GM19238 (cell line): ENCODE results near the gene TSPEAR.
"Not testable (repeated sequence)": the region's sequence is repeated elsewhere in the genome, so short reads cannot be mapped to it uniquely, and the experiment has no call there.

Experiments used
- DNase-seq: peaks from one replicate; pipeline ENCODE4 v3.0.0; 2011; ENCODE audit warnings: low spot score; ENCODE audit not compliant: insufficient read length

Gene TSPEAR

GRCh38 chr21:44573630-44574456, 137.5 kb downstream of the TSPEAR start, which contains the start of gene KRTAP10-4:
TSS of gene KRTAP10-4 (plus strand) at chr21:44573729. CDS start at chr21:44573759, 30 bp downstream.
- not testable (repeated sequence) for DNase-seq

GRCh38 chr21:44572959-44573583, 138.3 kb downstream of the TSPEAR start:
- no peak for DNase-seq

GRCh38 chr21:44571844-44572782, 139.3 kb downstream of the TSPEAR start:
- no peak for DNase-seq

- DNase-seq: no peak
These were observed 140.1 kb downstream of the TSPEAR start for GRCh38 chr21:44571296-44571695.

- DNase-seq: no peak
These were observed 141.4 kb downstream of the TSPEAR start for GRCh38 chr21:44569861-44570517.

GRCh38 chr21:44568667-44569556, 142.5 kb downstream of the TSPEAR start:
- DNase-seq: no peak

DNA sequence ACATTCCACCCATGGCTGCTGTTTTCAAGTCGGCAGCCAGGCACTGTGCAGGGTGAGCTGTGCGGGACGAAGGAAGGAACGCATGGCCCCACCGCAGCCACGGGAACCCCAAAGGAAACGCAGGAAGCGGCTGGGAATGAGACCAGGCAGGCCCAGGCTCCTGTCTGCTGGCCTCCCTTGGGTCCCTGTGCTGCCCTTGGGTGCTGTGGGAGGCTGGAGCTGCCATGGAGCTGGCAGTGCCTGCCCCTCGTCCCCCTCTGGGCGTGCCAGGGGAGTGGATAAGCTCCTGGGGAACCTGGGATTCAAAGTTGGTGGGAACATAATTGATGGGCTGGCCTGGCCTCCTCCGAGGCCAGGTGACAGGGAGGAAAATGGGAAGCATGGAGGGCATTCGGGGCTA, 143.1 kb downstream of the TSPEAR start:
- no peak for DNase-seq

GRCh38 chr21:44567481-44568171, 143.7 kb downstream of the TSPEAR start:
- DNase-seq: no peak

DNA sequence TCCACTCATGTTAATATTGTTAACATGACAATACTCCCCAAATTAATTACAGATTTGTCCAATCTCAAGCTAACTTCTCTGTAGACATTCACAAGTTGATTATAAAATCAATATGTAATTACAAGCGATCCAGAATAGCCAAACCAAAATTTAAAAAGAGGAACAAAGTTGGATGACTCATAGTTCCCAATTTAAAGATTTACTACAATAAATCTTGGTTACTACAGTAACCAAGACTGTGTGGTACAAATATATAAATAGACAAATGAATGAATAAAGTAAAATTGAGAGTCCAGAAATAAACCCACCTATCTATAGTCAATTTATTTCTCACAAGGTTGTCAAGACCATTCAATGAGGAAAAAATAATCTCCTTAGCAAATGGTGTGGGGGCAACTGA, 145.0 kb downstream of the TSPEAR start:
- no peak for DNase-seq

DNA sequence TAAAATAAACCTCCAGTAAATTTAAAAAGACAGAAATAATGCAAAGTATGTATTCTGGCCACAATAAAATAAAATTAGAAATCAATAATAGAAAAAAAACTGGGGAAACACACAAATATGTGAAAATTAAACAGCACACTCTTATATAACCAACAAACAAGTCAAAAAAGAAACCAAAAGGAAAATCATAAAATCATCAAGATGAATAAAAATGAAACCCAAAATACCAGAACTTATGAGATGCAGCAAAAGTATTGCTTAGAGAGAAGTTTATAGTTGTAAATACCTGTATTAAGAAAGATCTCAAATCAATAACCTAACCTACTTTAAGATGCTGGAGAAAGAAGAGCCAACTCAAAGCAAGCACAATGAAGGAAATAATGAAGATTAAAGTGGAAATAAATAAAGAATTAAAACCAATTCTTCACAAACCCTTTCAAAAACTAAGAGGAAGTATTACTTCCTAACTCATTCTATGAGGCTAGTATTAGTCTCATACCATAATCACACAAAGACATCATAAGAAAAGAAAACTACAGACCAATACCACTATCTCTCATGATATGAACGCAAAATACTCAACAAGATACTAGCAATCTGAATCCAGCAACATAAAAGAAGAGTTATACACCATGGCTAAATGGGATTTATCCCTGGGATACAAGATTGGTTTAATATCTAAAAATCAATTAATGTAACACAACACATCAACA, 146.3 kb downstream of the TSPEAR start:
- no peak for DNase-seq

DNA sequence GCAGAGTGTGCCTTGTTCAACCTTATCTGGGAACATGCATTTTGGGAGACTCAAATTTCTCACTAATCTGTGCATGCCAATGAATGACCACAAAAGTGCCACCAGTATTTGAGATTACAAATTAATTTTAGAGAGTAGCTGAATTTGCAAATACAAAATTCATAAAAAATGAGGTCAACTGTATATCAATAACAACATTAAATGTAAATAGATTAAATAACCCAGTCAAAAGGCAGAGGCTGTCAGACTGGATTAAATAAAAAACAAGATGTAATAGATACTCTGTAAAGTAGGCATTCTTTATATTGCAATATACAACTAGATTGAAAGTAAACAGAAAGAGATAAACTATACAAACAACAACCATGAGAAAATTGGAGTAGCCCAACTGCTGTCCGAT, 147.3 kb downstream of the TSPEAR start:
- DNase-seq: no peak

DNA sequence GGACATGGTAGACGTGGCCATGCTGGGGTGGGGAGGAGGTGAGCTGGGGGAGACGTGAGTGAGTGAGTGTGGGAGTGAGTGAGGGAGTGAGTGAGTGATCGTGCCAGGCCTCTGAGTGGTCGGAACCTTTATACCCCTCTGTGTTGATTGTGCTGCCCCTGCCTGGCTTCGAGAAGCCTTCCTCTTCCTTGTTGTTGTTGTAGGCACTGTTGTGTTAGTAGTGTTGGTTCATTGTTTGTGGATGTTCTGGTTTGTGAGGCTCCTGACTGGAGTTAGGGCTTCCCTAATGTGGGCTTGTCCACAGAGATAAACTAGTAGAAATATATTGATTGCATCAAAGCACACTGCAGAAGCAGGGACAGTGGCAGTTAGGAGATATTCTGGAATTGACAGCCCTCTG, 152.7 kb downstream of the TSPEAR start, which contains the start of gene KRTAP10-3:
Gene KRTAP10-3, minus strand, starts transcription at position 101 of the 400 bp plus-strand sequence. Its CDS starts 80 bp downstream, at position 21.
- no peak for DNase-seq

DNA sequence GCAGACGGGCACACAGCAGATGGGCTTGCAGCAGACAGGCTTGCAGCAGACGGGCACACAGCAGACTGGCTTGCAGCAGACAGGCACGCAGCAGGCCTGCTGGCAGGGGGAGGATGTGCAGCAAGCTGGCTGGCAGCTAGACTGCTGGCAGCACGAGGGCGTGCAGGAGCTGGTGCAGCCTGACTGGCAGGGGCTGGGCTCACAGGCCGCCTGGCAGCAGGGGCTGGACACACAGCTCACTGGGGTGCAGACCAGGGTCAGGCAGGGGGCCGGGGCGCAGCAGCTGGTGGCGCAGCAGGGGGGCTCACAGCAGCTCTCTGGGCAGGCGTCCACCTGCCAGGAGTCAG, 153.1 kb downstream of the TSPEAR start:
- DNase-seq: not testable (repeated sequence)

GRCh38 chr21:44557491-44558328, 153.7 kb downstream of the TSPEAR start:
- DNase-seq: no peak

- no peak for DNase-seq
These were observed 154.5 kb downstream of the TSPEAR start for GRCh38 chr21:44556879-44557278.

GRCh38 chr21:44555200-44555875, 156.0 kb downstream of the TSPEAR start:
- no peak for DNase-seq

- DNase-seq: no peak
These were observed 158.7 kb downstream of the TSPEAR start for GRCh38 chr21:44552681-44553080.
